Esophagus muscularis mucosa (tissue), 4 donors: ENCODE data around the gene CCL20.

Experiments
- CTCF ChIP-seq, 3 experiments: fragments of 200-600 bp in 2 of 3; fragments of 450-650 bp in 1 of 3; sonication (generic) in 2 of 3; IDR thresholded peaks; one replicate each; pipeline ENCODE4 v1.5.1; 2017 to 2019; ENCODE audit warnings: antibody characterized with exemption in 3 of 3, mild to moderate bottlenecking in 2 of 3, moderate library complexity in 1 of 3
- EP300 ChIP-seq: sonication (generic); formaldehyde crosslinking; IDR thresholded peaks from one replicate; pipeline ENCODE4 v1.6.1; 2017; ENCODE audit warnings: antibody characterized with exemption
- POLR2A ChIP-seq: fragments of 450-650 bp; IDR thresholded peaks from one replicate; pipeline ENCODE4 v1.6.1; 2017; ENCODE audit warnings: antibody characterized with exemption, moderate library complexity, mild to moderate bottlenecking, low read depth

- TF ChIP-seq POLR2A: no peak
- peak; percentile 83 to 94 (median 88) for TF ChIP-seq CTCF (IDR thresholded peaks at IDR 0.05)
- TF ChIP-seq EP300: no peak
Observed at GRCh38 chr2:227766373-227766883, 47.2 kb upstream of the CCL20 start.
